Activated CD8-positive, alpha-beta memory T cell treated with anti-CD3 and anti-CD28 coated beads, Interleukin-2, amount 50 U/mL, for 24 hours (primary cell): ENCODE results near the gene KNDC1.
"Not testable (repeated sequence)": the region's sequence is repeated elsewhere in the genome, so short reads cannot be mapped to it uniquely, and the experiment has no call there.

ENCODE experiments used
- DNase-seq: peaks from one replicate; pipeline ENCODE4 v3.0.0-alpha.2; 2020; ENCODE audit errors: extremely low read depth

The KNDC1 gene, protein sequence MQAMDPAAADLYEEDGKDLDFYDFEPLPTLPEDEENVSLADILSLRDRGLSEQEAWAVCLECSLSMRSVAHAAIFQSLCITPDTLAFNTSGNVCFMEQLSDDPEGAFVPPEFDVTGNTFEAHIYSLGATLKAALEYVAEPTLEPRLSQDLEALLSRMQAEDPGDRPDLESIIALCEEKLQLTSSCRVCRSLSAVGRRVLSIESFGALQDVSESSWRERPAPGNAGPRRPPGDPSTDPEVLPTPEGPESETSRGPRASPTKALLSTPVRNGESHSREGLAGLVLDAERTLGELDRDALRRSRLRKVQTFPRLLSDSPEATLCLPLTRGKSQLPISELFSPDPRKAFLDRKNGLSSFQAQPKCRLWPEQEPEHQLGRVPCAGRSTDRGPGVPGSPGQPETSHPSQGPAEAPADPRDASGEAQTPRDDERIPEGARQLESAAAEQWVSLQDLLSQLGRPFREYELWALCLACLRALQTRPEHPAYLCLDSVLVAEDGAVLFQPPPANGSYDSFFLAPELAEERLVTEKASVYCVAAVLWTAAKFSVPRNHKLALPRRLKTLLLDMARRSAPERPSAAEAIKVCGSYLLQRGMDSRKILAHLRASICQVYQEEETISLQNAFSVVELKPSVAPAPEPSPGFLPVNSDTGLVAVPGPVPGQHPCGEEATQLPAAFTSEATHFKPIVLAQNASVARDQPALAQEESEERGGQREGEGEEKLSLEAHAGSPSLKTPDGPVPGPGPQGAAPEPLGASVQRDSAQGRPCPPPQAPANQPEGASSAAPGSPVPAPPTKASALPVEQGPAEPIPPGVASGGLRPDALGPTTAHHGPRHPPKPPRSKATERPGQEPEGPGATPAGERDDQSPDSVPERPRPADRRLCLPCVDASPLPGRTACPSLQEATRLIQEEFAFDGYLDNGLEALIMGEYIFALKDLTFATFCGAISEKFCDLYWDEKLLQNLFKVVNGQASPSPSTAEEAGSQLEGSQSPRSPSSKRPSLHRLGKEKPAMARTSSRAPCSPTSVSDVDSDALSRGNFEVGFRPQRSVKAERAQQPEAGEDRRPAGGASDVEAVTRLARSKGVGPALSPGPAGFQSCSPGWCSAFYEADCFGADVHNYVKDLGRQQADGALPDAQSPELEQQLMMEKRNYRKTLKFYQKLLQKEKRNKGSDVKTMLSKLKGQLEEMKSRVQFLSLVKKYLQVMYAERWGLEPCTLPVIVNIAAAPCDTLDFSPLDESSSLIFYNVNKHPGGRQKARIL (N-terminal part only)

DNA sequence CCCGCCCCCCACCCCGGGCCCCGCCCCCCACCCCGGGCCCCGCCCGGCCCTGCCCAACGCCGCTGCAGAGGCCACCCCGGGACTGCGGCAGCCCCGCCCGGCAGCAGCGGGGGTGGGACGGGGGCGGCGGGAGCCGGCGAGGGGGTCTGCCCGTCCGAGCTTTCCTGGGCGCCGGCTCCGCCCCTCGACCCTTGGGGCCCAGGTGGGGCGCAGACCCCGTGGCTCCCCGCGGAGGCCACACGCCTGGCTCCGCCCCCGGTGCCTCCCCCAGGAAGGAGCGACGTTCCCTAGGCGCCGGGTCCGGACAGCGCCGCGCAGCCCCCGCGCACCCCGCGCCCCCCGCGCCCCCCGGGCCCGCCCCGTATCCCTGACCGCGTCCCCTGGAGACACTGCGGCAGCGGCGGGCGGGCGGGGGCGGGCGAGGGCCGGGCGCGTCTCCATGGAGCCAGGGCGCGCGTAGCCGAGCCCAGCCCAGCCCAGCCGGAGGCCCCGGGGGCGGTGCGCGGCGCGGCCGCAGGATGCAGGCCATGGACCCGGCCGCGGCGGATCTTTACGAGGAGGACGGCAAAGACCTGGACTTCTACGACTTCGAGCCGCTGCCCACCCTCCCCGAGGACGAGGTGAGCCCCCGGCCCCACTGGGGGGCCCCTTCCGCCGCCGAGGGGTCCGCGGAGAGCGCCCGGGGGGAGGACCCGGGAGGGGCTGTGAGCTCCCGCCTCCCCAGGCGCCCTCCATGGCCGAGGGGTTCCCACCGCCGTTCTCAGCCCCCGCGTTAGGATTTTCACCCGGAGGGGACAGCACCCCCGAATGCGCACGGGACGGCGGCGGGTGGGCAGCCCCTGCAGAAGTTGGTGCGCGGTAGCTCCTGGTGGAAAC lies at the start of gene KNDC1:
Gene KNDC1, plus strand, starts transcription at position 270 of the 876 bp plus-strand sequence. Its CDS starts 249 bp downstream, at position 519.
- DNase-seq = no peak

- no peak for DNase-seq
Observed at GRCh38 chr10:133110609-133111275, 49.3 kb upstream of the KNDC1 start.

- DNase-seq = not testable (repeated sequence)
Observed at GRCh38 chr10:133111640-133112039, 48.4 kb upstream of the KNDC1 start.

DNA sequence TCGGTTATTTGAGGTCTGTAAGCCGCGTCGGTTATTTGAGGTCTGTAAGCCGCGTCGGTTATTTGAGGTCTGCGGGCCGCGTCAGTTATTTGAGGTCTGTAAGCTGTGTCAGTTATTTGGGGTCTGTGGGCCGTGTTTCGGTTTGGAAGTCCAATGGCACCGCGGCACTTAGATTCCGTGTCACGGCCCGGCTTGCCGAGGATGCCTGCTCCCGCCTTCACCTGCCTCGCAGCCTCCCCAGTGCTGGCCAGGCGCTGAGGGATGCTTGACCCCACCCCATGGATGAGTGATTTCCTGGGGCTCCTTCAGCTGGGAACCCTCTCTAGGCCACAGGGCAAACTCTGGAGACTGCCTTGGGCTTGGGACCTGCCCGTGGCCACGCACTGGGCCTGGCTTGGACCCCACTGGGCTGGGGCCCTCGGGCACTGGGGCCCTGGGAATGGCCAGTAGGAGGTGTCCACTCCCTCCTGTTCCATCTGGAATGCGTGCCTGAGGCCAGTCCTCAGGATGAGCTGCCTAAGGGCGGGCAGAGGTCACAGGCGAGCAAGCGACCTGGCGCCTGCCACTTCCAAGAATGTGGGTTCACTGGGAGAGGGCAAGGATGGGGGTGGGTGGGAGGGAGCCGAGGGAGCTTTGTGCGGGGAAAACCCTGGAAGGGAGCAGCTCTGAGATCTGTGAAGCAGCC lies 46.7 kb upstream of the KNDC1 start:
- no peak for DNase-seq

- no peak for DNase-seq
Observed at GRCh38 chr10:133113847-133114246, 46.2 kb upstream of the KNDC1 start.

- no peak for DNase-seq
Observed at GRCh38 chr10:133114251-133114650, 45.8 kb upstream of the KNDC1 start.

DNA sequence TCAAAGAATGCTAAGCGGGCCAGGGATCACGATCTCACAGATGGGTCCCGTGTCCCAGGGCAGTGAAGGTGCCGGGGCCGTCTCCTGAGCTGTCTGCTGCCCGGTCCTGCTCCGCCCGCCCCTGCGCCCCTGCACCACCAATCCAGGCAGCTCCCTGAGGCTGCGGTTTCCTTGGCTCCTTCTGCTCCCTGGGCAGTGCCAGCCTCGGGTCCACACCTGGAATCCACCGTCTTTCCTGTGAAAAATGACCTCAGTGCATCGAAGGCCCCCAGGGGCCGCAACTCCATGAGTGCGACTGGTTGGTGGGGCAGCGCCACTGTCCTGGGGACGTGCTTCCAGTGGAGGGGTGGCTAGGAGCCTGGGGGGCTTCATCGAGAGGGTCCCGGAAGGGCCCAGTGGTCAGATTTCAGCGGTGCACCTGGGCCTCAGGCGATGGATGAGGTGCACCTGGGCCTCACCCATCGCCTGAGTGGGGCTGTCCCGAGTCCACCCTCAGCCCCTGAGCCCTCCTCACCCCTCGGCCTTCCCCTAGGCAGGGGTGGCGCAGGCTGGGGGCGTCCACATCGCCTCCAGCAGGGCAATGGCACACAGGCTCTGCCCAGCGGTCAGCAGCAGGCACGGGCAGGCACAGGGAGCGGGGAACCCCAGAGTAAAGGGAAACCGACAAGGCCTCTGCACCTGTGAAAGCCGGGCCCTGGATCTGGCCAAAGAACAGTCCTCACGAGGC lies 45.1 kb upstream of the KNDC1 start:
- no peak for DNase-seq

GRCh38 chr10:133115453-133115842 lies 44.6 kb upstream of the KNDC1 start:
- no peak for DNase-seq

GRCh38 chr10:133115976-133116375 lies 44.0 kb upstream of the KNDC1 start:
- DNase-seq = no peak

- DNase-seq = no peak
Observed at GRCh38 chr10:133116455-133116854, 43.6 kb upstream of the KNDC1 start.

GRCh38 chr10:133117036-133117687 lies 42.9 kb upstream of the KNDC1 start:
- DNase-seq = no peak

GRCh38 chr10:133117688-133118071 lies 42.3 kb upstream of the KNDC1 start:
- DNase-seq = no peak

DNA sequence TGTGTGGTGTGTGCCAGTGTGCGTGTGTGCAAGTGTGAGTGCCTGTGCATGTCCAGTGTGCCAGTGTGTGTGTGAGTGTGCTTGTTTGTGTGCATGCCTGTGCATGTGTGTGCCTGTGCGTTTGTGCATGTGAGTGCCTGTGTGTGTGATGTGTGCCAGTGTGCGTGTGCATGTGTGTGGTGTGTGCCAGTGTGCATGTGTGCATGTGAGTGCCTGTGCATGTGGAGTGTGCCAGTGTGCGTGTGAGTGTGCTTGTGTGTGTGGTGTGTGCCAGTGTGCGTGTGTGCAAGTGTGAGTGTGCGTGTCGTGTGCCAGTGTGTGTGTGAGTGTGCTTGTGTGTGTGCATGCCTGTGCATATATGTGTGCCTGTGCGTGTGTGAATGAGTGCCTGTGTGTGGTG lies 38.5 kb upstream of the KNDC1 start:
- no peak for DNase-seq

DNA sequence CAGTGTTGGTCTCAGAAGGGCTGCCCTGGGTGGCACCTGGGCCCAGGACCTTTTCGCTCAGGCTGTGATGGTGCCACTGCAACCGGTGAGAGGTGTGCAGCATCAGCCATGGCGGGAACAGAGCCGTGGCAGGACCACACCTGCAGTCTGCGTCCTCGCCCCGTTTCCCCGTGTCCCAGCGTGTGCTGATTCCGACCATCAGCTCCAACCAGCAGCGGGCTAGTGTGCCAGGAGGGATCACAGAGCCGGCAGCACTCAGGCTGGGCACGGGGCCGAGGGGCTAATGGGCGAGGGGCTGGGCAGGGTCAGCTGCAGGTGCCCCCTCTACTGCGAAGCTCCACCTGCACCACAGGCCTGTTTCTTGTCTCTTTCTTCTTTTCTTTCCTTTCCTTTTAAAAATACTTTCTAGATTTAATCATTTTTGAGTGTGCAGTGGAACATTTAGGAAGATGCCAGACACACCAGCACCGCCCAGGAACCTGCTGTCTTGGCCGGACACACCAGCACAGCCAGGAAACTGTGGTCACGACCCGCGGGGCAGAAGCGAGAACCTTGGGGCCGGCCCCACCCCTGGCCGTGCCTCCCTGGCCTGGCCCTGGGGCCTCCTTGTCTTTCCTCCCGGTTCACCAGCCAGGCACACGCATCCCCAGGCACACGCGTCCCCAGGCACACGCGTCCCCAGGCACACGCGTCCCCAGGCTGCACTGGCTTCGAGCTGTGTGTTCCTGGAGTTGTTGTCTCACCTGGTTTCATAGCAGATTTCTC lies 37.7 kb upstream of the KNDC1 start:
- DNase-seq = no peak

- no peak for DNase-seq
Observed at GRCh38 chr10:133123050-133123745, 36.8 kb upstream of the KNDC1 start.

- no peak for DNase-seq
Observed at GRCh38 chr10:133123746-133124356, 36.2 kb upstream of the KNDC1 start.
